ENCODE results near the gene PRMT3. TPM values are rescaled to one million over a fixed set of nuclear protein-coding genes. Genes with fewer than 3 reads are reported as not detected.

Gene PRMT3
- total and polyA plus RNA-seq, 2 of the 4 experiments (the other 2 are of a cell fraction), result 8.8 to 11.3 TPM

DNA sequence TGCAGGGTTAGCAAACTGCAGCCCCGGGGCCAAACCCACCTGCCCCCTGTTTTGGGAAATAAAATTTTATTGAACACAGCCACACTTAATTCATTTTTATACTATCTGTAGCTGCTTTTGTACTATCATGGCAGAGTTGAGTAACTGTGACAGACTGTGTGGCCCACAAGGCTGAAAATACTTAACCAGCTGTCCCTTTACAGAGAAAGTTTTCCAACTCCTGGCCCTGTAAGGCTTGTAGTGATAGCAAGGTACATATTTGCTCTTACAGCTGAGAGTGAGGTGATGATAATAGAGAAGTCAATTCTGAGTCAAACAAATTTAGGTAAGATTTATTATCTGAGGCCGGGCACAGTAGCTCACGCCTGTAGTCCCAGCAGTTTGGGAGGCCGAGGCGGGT, 124.5 kb downstream of the PRMT3 start:
- H3K79me1 ChIP-seq (ENCODE audit: low read depth in 1 of 2, low read length in 2 of 2), result no peaks in the 10 kb centered on the region
- no peak overlapping the region for H2BK5ac ChIP-seq (ENCODE audit: low read depth, low read length, poor library complexity, severe bottlenecking)
- no peak overlapping the region for H2BK15ac ChIP-seq (ENCODE audit: low read depth, low read length)
- no peaks in the 10 kb centered on the region for H4K20me1 ChIP-seq (ENCODE audit: insufficient read depth, low read length)
- no peaks in the 10 kb centered on the region for H3K9me3 ChIP-seq (ENCODE audit: control insufficient read depth, insufficient read depth, low read length)
- no peak overlapping the region for H3K14ac ChIP-seq (replicated peaks; ENCODE audit: low read depth, low read length)
- TF ChIP-seq RCOR1 (IDR thresholded peaks at IDR 0.05; ENCODE audit: insufficient replicate concordance, low read length) (no peak), MAFK (IDR thresholded peaks at IDR 0.05; ENCODE audit: low read depth, low read length) (no peak), NFE2L2 (IDR thresholded peaks at IDR 0.05; ENCODE audit: low read depth, low read length) (no peak), MXI1 (IDR thresholded peaks at IDR 0.05; ENCODE audit: borderline replicate concordance, low read depth, low read length) (no peak), CEBPB (IDR thresholded peaks at IDR 0.05; ENCODE audit: low read depth, low read length) (no peak), POLR2A (IDR thresholded peaks at IDR 0.05; ENCODE audit: low read depth, low read length) (no peak), FOS (IDR thresholded peaks at IDR 0.05; ENCODE audit: low read depth, low read length) (no peak), SMC3 (IDR thresholded peaks at IDR 0.05; ENCODE audit: low read depth, low read length) (no peak), BHLHE40 (IDR thresholded peaks at IDR 0.05; ENCODE audit: low read depth, low read length) (no peak), RAD21 (IDR thresholded peaks at IDR 0.05; ENCODE audit: low read length) (no peak), CHD1 (IDR thresholded peaks at IDR 0.05; ENCODE audit: low read depth, low read length) (no peak), MAZ (IDR thresholded peaks at IDR 0.05; ENCODE audit: borderline replicate concordance, low read depth, low read length) (no peak)
- TF ChIP-seq, protein P1, sequence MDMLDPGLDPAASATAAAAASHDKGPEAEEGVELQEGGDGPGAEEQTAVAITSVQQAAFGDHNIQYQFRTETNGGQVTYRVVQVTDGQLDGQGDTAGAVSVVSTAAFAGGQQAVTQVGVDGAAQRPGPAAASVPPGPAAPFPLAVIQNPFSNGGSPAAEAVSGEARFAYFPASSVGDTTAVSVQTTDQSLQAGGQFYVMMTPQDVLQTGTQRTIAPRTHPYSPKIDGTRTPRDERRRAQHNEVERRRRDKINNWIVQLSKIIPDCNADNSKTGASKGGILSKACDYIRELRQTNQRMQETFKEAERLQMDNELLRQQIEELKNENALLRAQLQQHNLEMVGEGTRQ (IDR thresholded peaks at IDR 0.05; ENCODE audit: low read depth, low read length), result no peak
- TF ChIP-seq, protein P2, sequence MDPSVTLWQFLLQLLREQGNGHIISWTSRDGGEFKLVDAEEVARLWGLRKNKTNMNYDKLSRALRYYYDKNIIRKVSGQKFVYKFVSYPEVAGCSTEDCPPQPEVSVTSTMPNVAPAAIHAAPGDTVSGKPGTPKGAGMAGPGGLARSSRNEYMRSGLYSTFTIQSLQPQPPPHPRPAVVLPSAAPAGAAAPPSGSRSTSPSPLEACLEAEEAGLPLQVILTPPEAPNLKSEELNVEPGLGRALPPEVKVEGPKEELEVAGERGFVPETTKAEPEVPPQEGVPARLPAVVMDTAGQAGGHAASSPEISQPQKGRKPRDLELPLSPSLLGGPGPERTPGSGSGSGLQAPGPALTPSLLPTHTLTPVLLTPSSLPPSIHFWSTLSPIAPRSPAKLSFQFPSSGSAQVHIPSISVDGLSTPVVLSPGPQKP (IDR thresholded peaks at IDR 0.05; ENCODE audit: borderline replicate concordance, low read depth, low read length), result no peak
- TF ChIP-seq, protein P3, sequence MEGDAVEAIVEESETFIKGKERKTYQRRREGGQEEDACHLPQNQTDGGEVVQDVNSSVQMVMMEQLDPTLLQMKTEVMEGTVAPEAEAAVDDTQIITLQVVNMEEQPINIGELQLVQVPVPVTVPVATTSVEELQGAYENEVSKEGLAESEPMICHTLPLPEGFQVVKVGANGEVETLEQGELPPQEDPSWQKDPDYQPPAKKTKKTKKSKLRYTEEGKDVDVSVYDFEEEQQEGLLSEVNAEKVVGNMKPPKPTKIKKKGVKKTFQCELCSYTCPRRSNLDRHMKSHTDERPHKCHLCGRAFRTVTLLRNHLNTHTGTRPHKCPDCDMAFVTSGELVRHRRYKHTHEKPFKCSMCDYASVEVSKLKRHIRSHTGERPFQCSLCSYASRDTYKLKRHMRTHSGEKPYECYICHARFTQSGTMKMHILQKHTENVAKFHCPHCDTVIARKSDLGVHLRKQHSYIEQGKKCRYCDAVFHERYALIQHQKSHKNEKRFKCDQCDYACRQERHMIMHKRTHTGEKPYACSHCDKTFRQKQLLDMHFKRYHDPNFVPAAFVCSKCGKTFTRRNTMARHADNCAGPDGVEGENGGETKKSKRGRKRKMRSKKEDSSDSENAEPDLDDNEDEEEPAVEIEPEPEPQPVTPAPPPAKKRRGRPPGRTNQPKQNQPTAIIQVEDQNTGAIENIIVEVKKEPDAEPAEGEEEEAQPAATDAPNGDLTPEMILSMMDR (conservative IDR thresholded peaks at IDR 0.05; ENCODE audit: low read depth, low read length), result no peak
- H3K27ac ChIP-seq (ENCODE audit: insufficient read depth, low read length), result no peak overlapping the region
- H3K4me1 ChIP-seq (ENCODE audit: control insufficient read depth, insufficient read depth, low read length), result no peaks in the 10 kb centered on the region
- H3K56ac ChIP-seq (ENCODE audit: extremely low read depth, insufficient read depth, low read length), result no peak overlapping the region
- in situ Hi-C loops (cut with MboI; ENCODE audit: low sequenced_read_pairs) (no loop called here), intact Hi-C loops (cut with micrococcal nuclease) (no loop called here), dilution Hi-C loops (cut with HindIII; ENCODE audit: low sequenced_read_pairs, unreplicated experiment) (no loop called here)
- 70% methylated on average over 4 of the region's 5 CpGs; no CpG with 5 or more reads in 1 of the 2 experiments for WGBS, 2 experiments (ENCODE audit: extremely low coverage in 2 of 2, insufficient read length in 1 of 2)
- H4K5ac ChIP-seq (ENCODE audit: low read depth, low read length), result no peak overlapping the region
- no peak overlapping the region for H2AK5ac ChIP-seq (ENCODE audit: low read depth, low read length)
- ChIA-PET CTCF (no interaction called here), POLR2A (ENCODE audit: unreplicated experiment) (no interaction called here)
- no peak overlapping the region for H4K8ac ChIP-seq (ENCODE audit: low read depth in 2 of 2, low read length in 2 of 2)
- no peak overlapping the region for H2BK120ac ChIP-seq (ENCODE audit: low read depth, low read length)
- no peak overlapping the region for H3K9ac ChIP-seq (ENCODE audit: low read depth, low read length)
- H4K91ac ChIP-seq (ENCODE audit: insufficient read depth, low read depth, low read length), result no peak overlapping the region
- no peak overlapping the region for H3K4me3 ChIP-seq (ENCODE audit: insufficient read depth, low read depth, low read length)
- no peak overlapping the region for H2AK9ac ChIP-seq (replicated peaks; ENCODE audit: low read depth, low read length, poor library complexity)
- no peak overlapping the region for H3K4me2 ChIP-seq (ENCODE audit: low read depth, low read length)
- H3K9me1 ChIP-seq (ENCODE audit: insufficient read depth, low read length), result no peaks in the 10 kb centered on the region
- ATAC-seq (ENCODE audit: low read depth), result no peak
- no peak for DNase-seq
- H3K36me3 ChIP-seq (ENCODE audit: control insufficient read depth, insufficient read depth, low read length), result no peaks in the 10 kb centered on the region
- no peak overlapping the region for H3K18ac ChIP-seq (ENCODE audit: low read depth, low read length)
- no peaks in the 10 kb centered on the region for H3K27me3 ChIP-seq (ENCODE audit: control insufficient read depth, insufficient read depth, low read length)
- H3K23ac ChIP-seq (ENCODE audit: low read depth, low read length), result no peak overlapping the region
- no peak overlapping the region for H2AFZ ChIP-seq (replicated peaks; ENCODE audit: low read length, poor library complexity)
- no TSS peak for BruUV-seq (replicated peaks)
- H2BK20ac ChIP-seq (ENCODE audit: low read depth, low read length), result no peak overlapping the region
- H3K4ac ChIP-seq (ENCODE audit: low read depth, low read length), result no peak overlapping the region
